ENCODE measurements around the gene TEX35.

TEX35 gene

GRCh38 chr1:178530502-178530901 lies 17.6 kb downstream of the TEX35 start:
- in situ Hi-C loops (cut with HindIII; ENCODE audit: low pct_unique_long_range_greater_than_20kb, low sequenced_read_pairs), result no loop called here
- no peak for TF ChIP-seq JUND (IDR thresholded peaks at IDR 0.05; ENCODE audit: low read depth)
- DNase-seq (ENCODE audit: low read depth in 1 of 2, low spot score in 1 of 2), result peak in 1 of 2 experiments; percentile 47

GRCh38 chr1:178531887-178532286 lies 19.0 kb downstream of the TEX35 start:
- TF ChIP-seq JUND (IDR thresholded peaks at IDR 0.05; ENCODE audit: low read depth), result no peak
- in situ Hi-C loops (cut with HindIII; ENCODE audit: low pct_unique_long_range_greater_than_20kb, low sequenced_read_pairs), result no loop called here
- no peak for DNase-seq (ENCODE audit: low read depth in 1 of 2, low spot score in 1 of 2)

- in situ Hi-C loops (cut with HindIII; ENCODE audit: low pct_unique_long_range_greater_than_20kb, low sequenced_read_pairs), result no loop called here
- DNase-seq (ENCODE audit: low read depth in 1 of 2, low spot score in 1 of 2), result peak; percentile 85 to 87
- TF ChIP-seq JUND (IDR thresholded peaks at IDR 0.05; ENCODE audit: low read depth), result no peak
Measured at GRCh38 chr1:178532392-178532791, 19.5 kb downstream of the TEX35 start.

- DNase-seq (ENCODE audit: low read depth in 1 of 2, low spot score in 1 of 2), result no peak
- in situ Hi-C loops (cut with HindIII; ENCODE audit: low pct_unique_long_range_greater_than_20kb, low sequenced_read_pairs), result no loop called here
- TF ChIP-seq JUND (IDR thresholded peaks at IDR 0.05; ENCODE audit: low read depth), result no peak
Measured at GRCh38 chr1:178533121-178533946, 20.4 kb downstream of the TEX35 start.

- DNase-seq (ENCODE audit: low read depth in 1 of 2, low spot score in 1 of 2), result no peak
- no peak for TF ChIP-seq JUND (IDR thresholded peaks at IDR 0.05; ENCODE audit: low read depth)
- in situ Hi-C loops (cut with HindIII; ENCODE audit: low pct_unique_long_range_greater_than_20kb, low sequenced_read_pairs), result no loop called here
Measured at GRCh38 chr1:178534137-178534868, 21.4 kb downstream of the TEX35 start.

- DNase-seq (ENCODE audit: low read depth in 1 of 2, low spot score in 1 of 2), result no peak
- in situ Hi-C loops (cut with HindIII; ENCODE audit: low pct_unique_long_range_greater_than_20kb, low sequenced_read_pairs), result no loop called here
- no peak for TF ChIP-seq JUND (IDR thresholded peaks at IDR 0.05; ENCODE audit: low read depth)
Measured at GRCh38 chr1:178536329-178536728, 23.4 kb downstream of the TEX35 start.

GRCh38 chr1:178536844-178537371 lies 24.0 kb downstream of the TEX35 start:
- no peak for TF ChIP-seq JUND (IDR thresholded peaks at IDR 0.05; ENCODE audit: low read depth)
- in situ Hi-C loops (cut with HindIII; ENCODE audit: low pct_unique_long_range_greater_than_20kb, low sequenced_read_pairs), result no loop called here
- DNase-seq (ENCODE audit: low read depth in 1 of 2, low spot score in 1 of 2), result no peak

- in situ Hi-C loops (cut with HindIII; ENCODE audit: low pct_unique_long_range_greater_than_20kb, low sequenced_read_pairs), result no loop called here
- no peak for DNase-seq (ENCODE audit: low read depth in 1 of 2, low spot score in 1 of 2)
- no peak for TF ChIP-seq JUND (IDR thresholded peaks at IDR 0.05; ENCODE audit: low read depth)
Measured at GRCh38 chr1:178537382-178538090, 24.6 kb downstream of the TEX35 start.

GRCh38 chr1:178538192-178538916 lies 25.4 kb downstream of the TEX35 start:
- TF ChIP-seq JUND (IDR thresholded peaks at IDR 0.05; ENCODE audit: low read depth), result no peak
- in situ Hi-C loops (cut with HindIII; ENCODE audit: low pct_unique_long_range_greater_than_20kb, low sequenced_read_pairs), result no loop called here
- DNase-seq (ENCODE audit: low read depth in 1 of 2, low spot score in 1 of 2), result no peak

GRCh38 chr1:178539291-178539690 lies 26.4 kb downstream of the TEX35 start:
- DNase-seq (ENCODE audit: low read depth in 1 of 2, low spot score in 1 of 2), result no peak
- in situ Hi-C loops (cut with HindIII; ENCODE audit: low pct_unique_long_range_greater_than_20kb, low sequenced_read_pairs), result no loop called here
- no peak for TF ChIP-seq JUND (IDR thresholded peaks at IDR 0.05; ENCODE audit: low read depth)

- in situ Hi-C loops (cut with HindIII; ENCODE audit: low pct_unique_long_range_greater_than_20kb, low sequenced_read_pairs), result no loop called here
- no peak for TF ChIP-seq JUND (IDR thresholded peaks at IDR 0.05; ENCODE audit: low read depth)
- no peak for DNase-seq (ENCODE audit: low read depth in 1 of 2, low spot score in 1 of 2)
Measured at GRCh38 chr1:178540204-178540603, 27.3 kb downstream of the TEX35 start.

- no peak for TF ChIP-seq JUND (IDR thresholded peaks at IDR 0.05; ENCODE audit: low read depth)
- DNase-seq (ENCODE audit: low read depth in 1 of 2, low spot score in 1 of 2), result no peak
- in situ Hi-C loops (cut with HindIII; ENCODE audit: low pct_unique_long_range_greater_than_20kb, low sequenced_read_pairs), result no loop called here
Measured at GRCh38 chr1:178540646-178541045, 27.7 kb downstream of the TEX35 start.

All from T47D (cell line).